ENCODE measurements around the gene SEC14L2. TPM values are rescaled to one million over a fixed set of nuclear protein-coding genes. Genes with fewer than 3 reads are reported as not detected.

The SEC14L2 gene
- total and polyA plus RNA-seq, 10 of the 15 experiments (the other 5 are each of a cell fraction or from before 2014, with no cell fraction given), result 0.08 to 4.0 (median 0.48) TPM

- TF ChIP-seq REST (IDR thresholded peaks at IDR 0.05; ENCODE audit: low read depth, low read length) (no peak), CBX5 (IDR thresholded peaks at IDR 0.05; ENCODE audit: low read depth) (no peak), SMAD5 (IDR thresholded peaks at IDR 0.05; ENCODE audit: low read depth) (peak; percentile 24; the same call in 1 of the 2 replicates), USF2 (IDR thresholded peaks at IDR 0.05; ENCODE audit: borderline replicate concordance, low read depth, low read length) (peak; percentile 84), KDM1A (IDR thresholded peaks at IDR 0.05; ENCODE audit: borderline replicate concordance) (no peak), HCFC1 (IDR thresholded peaks at IDR 0.05; ENCODE audit: low read length) (peak; percentile 90), ZBTB11 (CRISPR knock-in tag; IDR thresholded peaks at IDR 0.05) (no peak), FOS (IDR thresholded peaks at IDR 0.05; ENCODE audit: borderline replicate concordance, extremely low read depth, insufficient read length) (peak; percentile 9), NFXL1 (IDR thresholded peaks at IDR 0.05; ENCODE audit: borderline replicate concordance) (no peak), SMARCA5 (IDR thresholded peaks at IDR 0.05) (no peak; the same call in 1 of the 2 replicates), ATF2 (IDR thresholded peaks at IDR 0.05; ENCODE audit: low read length) (no peak), CREB1 (IDR thresholded peaks at IDR 0.05; ENCODE audit: low read depth) (peak; percentile 96), ESRRA (IDR thresholded peaks at IDR 0.05; ENCODE audit: low read length) (0 out of 2 replicates have a peak, but pooled peaks have one; percentile 47), ASH2L (IDR thresholded peaks at IDR 0.05; ENCODE audit: borderline replicate concordance, low read depth) (no peak), SRF (IDR thresholded peaks at IDR 0.05; ENCODE audit: low read depth in 2 of 2, low read length in 2 of 2) (peak in 1 of 2 experiments; percentile 39; a peak in 1 of 4 replicates), BCLAF1 (IDR thresholded peaks at IDR 0.05) (no peak)
Measured at GRCh38 chr22:30423959-30424533, 27.2 kb downstream of the SEC14L2 start (continued).

Measured in GM12878 (cell line).